GM23338 (cell line): Measurements from ENCODE around the gene FN3K. TPM values are rescaled to one million over a fixed set of nuclear protein-coding genes. Genes with fewer than 3 reads are reported as not detected.
A peak's percentile ranks its signal among the peaks of the same experiment; 100 is the strongest.

ENCODE experiments used
- ATAC-seq: fragments of 200-7000 bp; cut with Tn5 transposase; 3 replicates; pipeline ENCODE4 v1.9.1; 2020
- DNase-seq: peaks from one replicate; pipeline ENCODE4 v3.0.0-alpha.2; 2015; ENCODE audit warnings: low spot score
- H2AFZ ChIP-seq: fragments of 200-600 bp; sonication (generic); 2 replicates; pipeline ENCODE4 v1.8.0; 2016; ENCODE audit warnings: antibody characterized with exemption, mild to moderate bottlenecking, moderate library complexity
- H3F3A ChIP-seq: fragments of 200-600 bp; sonication (generic); replicated peaks from 2 replicates; pipeline ENCODE4 v1.8.0; 2017; ENCODE audit warnings: antibody characterized with exemption, mixed run types, low read depth
- H3K27ac ChIP-seq: fragments of 200-600 bp; sonication (generic); 2 replicates; pipeline ENCODE4 v1.6.1; 2016; ENCODE audit warnings: low read depth
- H3K27me3 ChIP-seq: fragments of 200-600 bp; sonication (generic); 2 replicates; pipeline ENCODE4 v1.8.0; 2016; ENCODE audit warnings: mild to moderate bottlenecking, mixed run types, moderate library complexity; ENCODE audit not compliant: insufficient read depth
- H3K36me3 ChIP-seq: fragments of 200-600 bp; sonication (generic); 2 replicates; pipeline ENCODE4 v1.8.0; 2016; ENCODE audit warnings: mild to moderate bottlenecking; ENCODE audit not compliant: insufficient read depth
- H3K4me1 ChIP-seq: fragments of 200-600 bp; sonication (generic); 2 replicates; pipeline ENCODE4 v1.8.0; 2016; ENCODE audit warnings: mild to moderate bottlenecking, moderate library complexity; ENCODE audit not compliant: insufficient read depth
- H3K4me2 ChIP-seq: fragments of 200-600 bp; sonication (generic); 2 replicates; pipeline ENCODE4 v1.7.1; 2017; ENCODE audit warnings: mixed run types
- H3K4me3 ChIP-seq: fragments of 200-600 bp; sonication (generic); 2 replicates; pipeline ENCODE4 v1.6.1; 2016; ENCODE audit warnings: mixed run types
- H3K79me2 ChIP-seq: fragments of 200-600 bp; sonication (generic); replicated peaks from 2 replicates; pipeline ENCODE4 v1.8.0; 2017; ENCODE audit warnings: mild to moderate bottlenecking; ENCODE audit not compliant: insufficient read depth
- H3K9me2 ChIP-seq: fragments of 200-600 bp; sonication (generic); 2 replicates; pipeline ENCODE4 v1.8.0; 2017; ENCODE audit not compliant: insufficient read depth
- H4K20me1 ChIP-seq: fragments of 200-600 bp; sonication (generic); replicated peaks from 2 replicates; pipeline ENCODE4 v1.8.0; 2017; ENCODE audit warnings: mild to moderate bottlenecking; ENCODE audit not compliant: insufficient read depth
- H3K27ac Mint-ChIP-seq: 2 replicates; pipeline ENCODE4 v1.8.0; 2020; ENCODE audit warnings: inconsistent platforms, mild to moderate bottlenecking, moderate library complexity, mixed read lengths
- H3K27me3 Mint-ChIP-seq: 3 replicates; pipeline ENCODE4 v1.8.0; 2022; ENCODE audit warnings: low read depth, mild to moderate bottlenecking, moderate library complexity, mixed read lengths, inconsistent platforms; ENCODE audit not compliant: insufficient read depth, poor library complexity
- H3K36me3 Mint-ChIP-seq: 3 replicates; pipeline ENCODE4 v1.8.0; 2021; ENCODE audit warnings: low read depth, mild to moderate bottlenecking, inconsistent platforms, moderate library complexity, mixed read lengths
- H3K4me1 Mint-ChIP-seq: 3 replicates; pipeline ENCODE4 v1.8.0; 2020; ENCODE audit warnings: mild to moderate bottlenecking, inconsistent platforms, mixed read lengths
- H3K4me3 Mint-ChIP-seq: 3 replicates; pipeline ENCODE4 v1.8.0; 2021; ENCODE audit warnings: moderate library complexity, mild to moderate bottlenecking, inconsistent platforms, mixed read lengths
- H3K9me3 Mint-ChIP-seq: 3 replicates; pipeline ENCODE4 v1.8.0; 2020; ENCODE audit warnings: moderate library complexity, mild to moderate bottlenecking, inconsistent platforms, mixed read lengths
- EZH2 ChIP-seq: fragments of 200-600 bp; sonication (generic); IDR thresholded peaks from one replicate; pipeline ENCODE4 v1.8.0; 2017; ENCODE audit warnings: antibody characterized with exemption, mild to moderate bottlenecking, low read depth; ENCODE audit not compliant: unreplicated experiment
- JUNB ChIP-seq: IDR thresholded peaks from one replicate; pipeline ENCODE4 v1.6.1; 2016; ENCODE audit warnings: antibody characterized with exemption; ENCODE audit not compliant: unreplicated experiment
- POLR2AphosphoS5 ChIP-seq: IDR thresholded peaks from 2 replicates; pipeline ENCODE4 v1.6.1; 2016; ENCODE audit warnings: antibody characterized with exemption, low read depth
- ZNF114 ChIP-seq: fragments of 250-450 bp; sonication (Bioruptor Pico); IDR thresholded peaks from 2 replicates; pipeline ENCODE4 v1.5.0; 2020; ENCODE audit warnings: mild to moderate bottlenecking, moderate library complexity
- ZNF331 ChIP-seq: fragments of 250-450 bp; sonication (Bioruptor Pico); IDR thresholded peaks from 2 replicates; pipeline ENCODE4 v1.5.0; 2020; ENCODE audit warnings: low read depth, mild to moderate bottlenecking, moderate library complexity
- polyA plus RNA-seq: library from polyadenylated mRNA; unstranded; fragments of >200 nt; fragmentation: Nextera tagmentation; extraction: Ambion mirVana; gene quantifications from 2 replicates; pipeline ENCODE4 v1.2.1, GENCODE V29; 2016
- total RNA-seq: library from RNA; depleted of rRNA; stranded (reverse); fragments of >200 nt; shearing (Covaris generic); gene quantifications from 2 replicates; pipeline ENCODE4 v1.2.3, GENCODE V29; 2014
- TF ChIP-seq, protein P1 (sequence below), 2 experiments: fragments of 200-600 bp in 1 of 2; sonication (generic) in 1 of 2; conservative IDR thresholded peaks; 2 replicates each; pipeline versions ENCODE4 v1.5.1 to v1.6.1; 2016 to 2017; ENCODE audit warnings: antibody characterized with exemption in 2 of 2, low read depth in 2 of 2, mild to moderate bottlenecking in 2 of 2, moderate library complexity in 1 of 2
- TF ChIP-seq, protein P2 (sequence below): fragments of 250-450 bp; sonication (Bioruptor Pico); IDR thresholded peaks from 2 replicates; pipeline ENCODE4 v1.5.0; 2020; ENCODE audit warnings: mild to moderate bottlenecking, moderate library complexity

The FN3K gene
- total and polyA plus RNA-seq, 2 experiments from 2014 or later = 5.3 to 12.9 TPM

DNA sequence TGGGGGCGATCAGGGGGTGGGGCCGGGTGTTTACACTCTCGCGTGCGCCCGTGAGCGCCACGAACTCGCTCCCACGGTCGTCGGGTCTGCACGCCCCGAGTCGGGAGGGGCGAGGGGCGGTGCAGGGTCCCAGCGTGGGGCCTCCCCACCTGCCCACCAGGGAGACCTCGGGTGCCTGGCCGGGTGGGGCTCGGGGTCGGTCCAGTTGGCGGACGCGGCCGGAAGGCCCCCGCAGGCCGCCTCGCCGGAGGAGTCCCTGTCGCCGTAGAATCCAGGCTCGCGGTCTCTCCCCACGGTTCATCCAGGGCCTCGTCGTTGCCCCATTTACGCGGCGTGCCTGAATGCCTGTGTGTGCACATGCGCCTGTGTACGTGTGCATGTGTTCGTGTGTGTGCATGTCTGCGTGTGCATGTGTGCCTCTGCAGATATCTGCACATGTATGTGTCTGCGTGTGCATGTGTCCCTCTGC, 36.4 kb upstream of the FN3K start:
- Histone ChIP-seq H3K4me1 (no peaks in the 10 kb centered on the region), H3K36me3 (no peaks in the 10 kb centered on the region), H3K4me3 (peak overlapping the region; percentile 63), H3K79me2 (no peaks in the 10 kb centered on the region), H3K27ac (no peak overlapping the region), H3K27me3 (peaks cover 35% of the 10 kb centered on the region), H4K20me1 (no peaks in the 10 kb centered on the region), H3K9me2 (no peaks in the 10 kb centered on the region), H3K4me2 (peak overlapping the region; percentile 75), H3F3A (0 out of 2 replicates have a peak, but pooled peaks cover 6% of the 10 kb centered on the region), H2AFZ (no peak overlapping the region)
- ATAC-seq (peak; percentile 42), DNase-seq (peak; percentile 60)
- H3K9me3 Mint-ChIP-seq = no peaks in the 10 kb centered on the region; the same call in 2 of the 3 replicates
- no peak for TF ChIP-seq ZNF114 (CRISPR knock-in tag)
- TF ChIP-seq, protein P1, sequence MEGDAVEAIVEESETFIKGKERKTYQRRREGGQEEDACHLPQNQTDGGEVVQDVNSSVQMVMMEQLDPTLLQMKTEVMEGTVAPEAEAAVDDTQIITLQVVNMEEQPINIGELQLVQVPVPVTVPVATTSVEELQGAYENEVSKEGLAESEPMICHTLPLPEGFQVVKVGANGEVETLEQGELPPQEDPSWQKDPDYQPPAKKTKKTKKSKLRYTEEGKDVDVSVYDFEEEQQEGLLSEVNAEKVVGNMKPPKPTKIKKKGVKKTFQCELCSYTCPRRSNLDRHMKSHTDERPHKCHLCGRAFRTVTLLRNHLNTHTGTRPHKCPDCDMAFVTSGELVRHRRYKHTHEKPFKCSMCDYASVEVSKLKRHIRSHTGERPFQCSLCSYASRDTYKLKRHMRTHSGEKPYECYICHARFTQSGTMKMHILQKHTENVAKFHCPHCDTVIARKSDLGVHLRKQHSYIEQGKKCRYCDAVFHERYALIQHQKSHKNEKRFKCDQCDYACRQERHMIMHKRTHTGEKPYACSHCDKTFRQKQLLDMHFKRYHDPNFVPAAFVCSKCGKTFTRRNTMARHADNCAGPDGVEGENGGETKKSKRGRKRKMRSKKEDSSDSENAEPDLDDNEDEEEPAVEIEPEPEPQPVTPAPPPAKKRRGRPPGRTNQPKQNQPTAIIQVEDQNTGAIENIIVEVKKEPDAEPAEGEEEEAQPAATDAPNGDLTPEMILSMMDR (conservative IDR thresholded peaks at IDR 0.05; ENCODE audit: low read depth in 2 of 2) = no peak
- TF ChIP-seq JUNB = no peak
- TF ChIP-seq POLR2AphosphoS5 = no peak
- no peak for TF ChIP-seq EZH2
- TF ChIP-seq ZNF331 = no peak
- TF ChIP-seq, protein P2, sequence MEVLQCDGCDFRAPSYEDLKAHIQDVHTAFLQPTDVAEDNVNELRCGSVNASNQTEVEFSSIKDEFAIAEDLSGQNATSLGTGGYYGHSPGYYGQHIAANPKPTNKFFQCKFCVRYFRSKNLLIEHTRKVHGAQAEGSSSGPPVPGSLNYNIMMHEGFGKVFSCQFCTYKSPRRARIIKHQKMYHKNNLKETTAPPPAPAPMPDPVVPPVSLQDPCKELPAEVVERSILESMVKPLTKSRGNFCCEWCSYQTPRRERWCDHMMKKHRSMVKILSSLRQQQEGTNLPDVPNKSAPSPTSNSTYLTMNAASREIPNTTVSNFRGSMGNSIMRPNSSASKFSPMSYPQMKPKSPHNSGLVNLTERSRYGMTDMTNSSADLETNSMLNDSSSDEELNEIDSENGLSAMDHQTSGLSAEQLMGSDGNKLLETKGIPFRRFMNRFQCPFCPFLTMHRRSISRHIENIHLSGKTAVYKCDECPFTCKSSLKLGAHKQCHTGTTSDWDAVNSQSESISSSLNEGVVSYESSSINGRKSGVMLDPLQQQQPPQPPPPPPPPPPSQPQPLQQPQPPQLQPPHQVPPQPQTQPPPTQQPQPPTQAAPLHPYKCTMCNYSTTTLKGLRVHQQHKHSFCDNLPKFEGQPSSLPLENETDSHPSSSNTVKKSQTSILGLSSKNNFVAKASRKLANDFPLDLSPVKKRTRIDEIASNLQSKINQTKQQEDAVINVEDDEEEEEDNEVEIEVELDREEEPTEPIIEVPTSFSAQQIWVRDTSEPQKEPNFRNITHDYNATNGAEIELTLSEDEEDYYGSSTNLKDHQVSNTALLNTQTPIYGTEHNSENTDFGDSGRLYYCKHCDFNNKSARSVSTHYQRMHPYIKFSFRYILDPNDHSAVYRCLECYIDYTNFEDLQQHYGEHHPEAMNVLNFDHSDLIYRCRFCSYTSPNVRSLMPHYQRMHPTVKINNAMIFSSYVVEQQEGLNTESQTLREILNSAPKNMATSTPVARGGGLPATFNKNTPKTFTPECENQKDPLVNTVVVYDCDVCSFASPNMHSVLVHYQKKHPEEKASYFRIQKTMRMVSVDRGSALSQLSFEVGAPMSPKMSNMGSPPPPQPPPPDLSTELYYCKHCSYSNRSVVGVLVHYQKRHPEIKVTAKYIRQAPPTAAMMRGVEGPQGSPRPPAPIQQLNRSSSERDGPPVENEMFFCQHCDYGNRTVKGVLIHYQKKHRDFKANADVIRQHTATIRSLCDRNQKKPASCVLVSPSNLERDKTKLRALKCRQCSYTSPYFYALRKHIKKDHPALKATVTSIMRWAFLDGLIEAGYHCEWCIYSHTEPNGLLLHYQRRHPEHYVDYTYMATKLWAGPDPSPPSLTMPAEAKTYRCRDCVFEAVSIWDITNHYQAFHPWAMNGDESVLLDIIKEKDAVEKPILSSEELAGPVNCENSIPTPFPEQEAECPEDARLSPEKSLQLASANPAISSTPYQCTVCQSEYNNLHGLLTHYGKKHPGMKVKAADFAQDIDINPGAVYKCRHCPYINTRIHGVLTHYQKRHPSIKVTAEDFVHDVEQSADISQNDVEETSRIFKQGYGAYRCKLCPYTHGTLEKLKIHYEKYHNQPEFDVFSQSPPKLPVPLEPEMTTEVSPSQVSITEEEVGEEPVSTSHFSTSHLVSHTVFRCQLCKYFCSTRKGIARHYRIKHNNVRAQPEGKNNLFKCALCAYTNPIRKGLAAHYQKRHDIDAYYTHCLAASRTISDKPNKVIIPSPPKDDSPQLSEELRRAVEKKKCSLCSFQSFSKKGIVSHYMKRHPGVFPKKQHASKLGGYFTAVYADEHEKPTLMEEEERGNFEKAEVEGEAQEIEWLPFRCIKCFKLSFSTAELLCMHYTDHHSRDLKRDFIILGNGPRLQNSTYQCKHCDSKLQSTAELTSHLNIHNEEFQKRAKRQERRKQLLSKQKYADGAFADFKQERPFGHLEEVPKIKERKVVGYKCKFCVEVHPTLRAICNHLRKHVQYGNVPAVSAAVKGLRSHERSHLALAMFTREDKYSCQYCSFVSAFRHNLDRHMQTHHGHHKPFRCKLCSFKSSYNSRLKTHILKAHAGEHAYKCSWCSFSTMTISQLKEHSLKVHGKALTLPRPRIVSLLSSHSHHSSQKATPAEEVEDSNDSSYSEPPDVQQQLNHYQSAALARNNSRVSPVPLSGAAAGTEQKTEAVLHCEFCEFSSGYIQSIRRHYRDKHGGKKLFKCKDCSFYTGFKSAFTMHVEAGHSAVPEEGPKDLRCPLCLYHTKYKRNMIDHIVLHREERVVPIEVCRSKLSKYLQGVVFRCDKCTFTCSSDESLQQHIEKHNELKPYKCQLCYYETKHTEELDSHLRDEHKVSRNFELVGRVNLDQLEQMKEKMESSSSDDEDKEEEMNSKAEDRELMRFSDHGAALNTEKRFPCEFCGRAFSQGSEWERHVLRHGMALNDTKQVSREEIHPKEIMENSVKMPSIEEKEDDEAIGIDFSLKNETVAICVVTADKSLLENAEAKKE = no peak
- peaks cover 30% of the 10 kb centered on the region for H3K27me3 Mint-ChIP-seq
- peak overlapping the region; percentile 86 for H3K4me3 Mint-ChIP-seq
- H3K36me3 Mint-ChIP-seq = no peaks in the 10 kb centered on the region; the same call in 2 of the 3 replicates
- H3K4me1 Mint-ChIP-seq = no peaks in the 10 kb centered on the region
- no peak overlapping the region for H3K27ac Mint-ChIP-seq
